Ascending aorta (tissue), 2 donors: ENCODE data around the gene ATP10D. TPM values are rescaled to one million over a fixed set of nuclear protein-coding genes. Genes with fewer than 3 reads are reported as not detected.

Experiments
- DNase-seq, 2 donors: peaks; one replicate each; pipeline ENCODE4 v3.0.0-alpha.2; 2019; ENCODE audit warnings: low spot score in 2 of 2
- H3K27ac ChIP-seq, 2 donors: fragments of 200-600 bp; sonication (generic); one replicate each; pipeline ENCODE4 v1.5.1; 2016 to 2017; ENCODE audit warnings: mild to moderate bottlenecking in 1 of 2
- H3K27me3 ChIP-seq: fragments of 200-600 bp; sonication (generic); one replicate; pipeline ENCODE4 v1.5.1; 2017
- H3K36me3 ChIP-seq, 2 donors: fragments of 200-600 bp; sonication (generic); one replicate each; pipeline ENCODE4 v1.5.1; 2016
- H3K4me1 ChIP-seq, 2 donors: fragments of 200-600 bp; sonication (generic); one replicate each; pipeline ENCODE4 v1.5.1; 2016 to 2017; ENCODE audit warnings: mild to moderate bottlenecking in 1 of 2
- H3K4me3 ChIP-seq, 2 donors: fragments of 200-600 bp; sonication (generic); one replicate each; pipeline ENCODE4 v1.5.1; 2016 to 2017; ENCODE audit warnings: mild to moderate bottlenecking in 1 of 2
- H3K9me3 ChIP-seq, 2 donors: fragments of 200-600 bp; sonication (generic); one replicate each; pipeline ENCODE4 v1.5.1; 2016
- intact Hi-C: fragments of 100-400 bp; cut with DNase I; formaldehyde crosslinking; loops from one replicate; pipeline ENCODE4 v1.15.1; 2023
- total RNA-seq: library from RNA; depleted of rRNA; stranded (reverse); fragments of >200 nt; gene quantifications from one replicate; pipeline ENCODE4 v1.1.0, GENCODE V29; 2016
- TF ChIP-seq, protein P1 (sequence below), 3 experiments: fragments of 200-600 bp in 2 of 3; fragments of 450-650 bp in 1 of 3; sonication (generic) in 2 of 3; IDR thresholded peaks; one replicate each; pipeline ENCODE4 v1.5.1; 2016 to 2019; ENCODE audit warnings: antibody characterized with exemption in 3 of 3, mild to moderate bottlenecking in 1 of 3, moderate library complexity in 1 of 3

The ATP10D gene
- total RNA-seq, 1 donor from 2014 or later: 22.1 TPM

DNA sequence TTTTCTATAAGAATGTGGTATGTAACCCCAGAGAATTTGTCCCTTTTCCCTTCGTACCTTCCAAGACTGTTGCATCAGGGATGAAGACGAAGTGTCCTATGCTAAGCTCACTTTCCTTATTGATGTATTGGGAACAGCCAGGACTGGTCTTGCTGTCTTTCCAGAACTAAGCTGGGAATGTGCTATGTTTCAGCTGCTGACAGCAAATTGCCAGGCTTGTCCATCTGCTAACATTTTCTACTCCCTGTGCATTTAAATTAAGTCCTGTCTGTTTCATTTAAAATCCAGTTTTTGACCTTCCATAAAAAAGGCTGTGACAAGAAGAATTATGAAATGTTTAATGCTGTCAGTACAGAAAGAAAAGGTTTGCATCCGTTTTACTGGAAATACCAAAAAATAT lies 87.9 kb downstream of the ATP10D start:
- Histone ChIP-seq H3K4me3 (no peak overlapping the region), H3K36me3 (peaks cover 53 to 74% of the 10 kb centered on the region in 2 donors), H3K27me3 (no peaks in the 10 kb centered on the region), H3K4me1 (peaks cover 7 to 11% of the 10 kb centered on the region in 2 donors), H3K27ac (no peak overlapping the region), H3K9me3 (no peaks in the 10 kb centered on the region)
- intact Hi-C loops: no loop called here
- no peak for DNase-seq
- TF ChIP-seq, protein P1, sequence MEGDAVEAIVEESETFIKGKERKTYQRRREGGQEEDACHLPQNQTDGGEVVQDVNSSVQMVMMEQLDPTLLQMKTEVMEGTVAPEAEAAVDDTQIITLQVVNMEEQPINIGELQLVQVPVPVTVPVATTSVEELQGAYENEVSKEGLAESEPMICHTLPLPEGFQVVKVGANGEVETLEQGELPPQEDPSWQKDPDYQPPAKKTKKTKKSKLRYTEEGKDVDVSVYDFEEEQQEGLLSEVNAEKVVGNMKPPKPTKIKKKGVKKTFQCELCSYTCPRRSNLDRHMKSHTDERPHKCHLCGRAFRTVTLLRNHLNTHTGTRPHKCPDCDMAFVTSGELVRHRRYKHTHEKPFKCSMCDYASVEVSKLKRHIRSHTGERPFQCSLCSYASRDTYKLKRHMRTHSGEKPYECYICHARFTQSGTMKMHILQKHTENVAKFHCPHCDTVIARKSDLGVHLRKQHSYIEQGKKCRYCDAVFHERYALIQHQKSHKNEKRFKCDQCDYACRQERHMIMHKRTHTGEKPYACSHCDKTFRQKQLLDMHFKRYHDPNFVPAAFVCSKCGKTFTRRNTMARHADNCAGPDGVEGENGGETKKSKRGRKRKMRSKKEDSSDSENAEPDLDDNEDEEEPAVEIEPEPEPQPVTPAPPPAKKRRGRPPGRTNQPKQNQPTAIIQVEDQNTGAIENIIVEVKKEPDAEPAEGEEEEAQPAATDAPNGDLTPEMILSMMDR (IDR thresholded peaks at IDR 0.05): no peak

DNA sequence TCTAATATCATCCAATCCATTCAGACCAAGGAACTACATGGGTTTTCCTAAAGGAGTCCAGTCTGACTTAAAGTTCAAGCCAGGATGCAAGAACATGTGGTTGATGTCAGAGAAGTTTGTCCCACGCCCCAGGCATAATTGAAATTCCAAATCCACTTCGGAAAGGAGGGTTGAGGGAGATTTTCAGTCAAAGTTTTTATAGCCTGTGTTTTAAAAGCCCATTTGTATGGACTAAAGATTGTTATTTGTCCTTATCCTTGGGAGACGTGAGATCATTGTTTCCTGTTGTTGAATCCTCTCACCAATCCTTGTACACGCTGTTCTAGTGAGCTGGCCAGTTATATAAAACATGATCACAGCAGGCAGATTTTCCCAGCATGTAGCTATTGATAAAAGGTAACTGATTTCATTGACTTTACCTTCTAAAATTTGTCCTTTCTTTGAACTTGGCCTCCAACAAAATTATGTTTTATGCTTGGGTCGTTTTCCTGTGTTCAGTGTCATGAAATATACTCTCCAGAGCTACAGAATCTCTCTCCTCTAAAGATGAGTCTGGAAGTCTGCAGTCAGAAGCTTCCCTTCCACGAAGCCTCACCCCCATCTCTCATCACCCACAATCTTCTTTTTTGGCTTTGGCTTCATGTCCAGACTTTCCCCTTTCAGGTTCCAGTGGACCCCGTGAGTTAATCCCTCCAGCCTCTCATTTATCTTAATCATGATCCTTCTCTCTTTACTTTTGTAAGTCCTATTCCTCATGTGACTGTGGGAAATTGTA lies 92.9 kb downstream of the ATP10D start:
- Histone ChIP-seq H3K36me3 (peaks cover 27 to 76% of the 10 kb centered on the region in 2 donors), H3K27ac (peak overlapping the region; percentile 83 to 89), H3K4me3 (no peak overlapping the region), H3K9me3 (no peaks in the 10 kb centered on the region), H3K27me3 (no peaks in the 10 kb centered on the region), H3K4me1 (peaks cover 7 to 21% of the 10 kb centered on the region in 2 donors)
- TF ChIP-seq, protein P1 (IDR thresholded peaks at IDR 0.05): no peak
- intact Hi-C loops: loop anchor here (5.0 kb wide), 1 partner anchor 116 kb away; the partner anchor contains the start of gene COMMD8
- DNase-seq: peak in 1 of 2 donors; percentile 70

DNA sequence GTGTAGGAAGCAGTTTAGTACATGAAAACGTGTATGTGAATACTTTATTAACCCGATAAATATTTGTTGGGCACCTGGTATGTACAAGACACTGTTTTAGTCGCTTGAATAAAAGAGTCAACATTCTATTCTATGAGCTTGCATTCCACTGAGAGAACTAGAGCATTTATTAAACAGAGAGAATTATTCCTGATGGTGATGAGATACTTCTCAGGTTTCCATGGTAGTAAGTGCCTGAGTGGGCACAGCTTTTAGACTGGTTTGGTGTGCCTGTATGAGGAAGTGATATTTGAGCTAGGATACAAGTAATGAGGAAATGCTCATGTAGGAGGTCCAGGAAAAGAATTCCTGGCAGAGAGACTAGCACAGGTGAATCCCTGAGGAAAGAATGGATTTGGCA lies 94.2 kb downstream of the ATP10D start:
- H3K36me3 ChIP-seq: peaks cover 29 to 77% of the 10 kb centered on the region in 2 donors
- peak overlapping the region; percentile 83 to 89 for H3K27ac ChIP-seq
- TF ChIP-seq, protein P1 (IDR thresholded peaks at IDR 0.05): no peak
- H3K4me3 ChIP-seq: no peak overlapping the region
- H3K4me1 ChIP-seq: peaks cover 7 to 21% of the 10 kb centered on the region in 2 donors
- no peaks in the 10 kb centered on the region for H3K27me3 ChIP-seq
- no peaks in the 10 kb centered on the region for H3K9me3 ChIP-seq
- no peak for DNase-seq
- intact Hi-C loops: loop anchor here (5.0 kb wide), 1 partner anchor 117 kb away; the partner anchor contains the start of gene COMMD8

DNA sequence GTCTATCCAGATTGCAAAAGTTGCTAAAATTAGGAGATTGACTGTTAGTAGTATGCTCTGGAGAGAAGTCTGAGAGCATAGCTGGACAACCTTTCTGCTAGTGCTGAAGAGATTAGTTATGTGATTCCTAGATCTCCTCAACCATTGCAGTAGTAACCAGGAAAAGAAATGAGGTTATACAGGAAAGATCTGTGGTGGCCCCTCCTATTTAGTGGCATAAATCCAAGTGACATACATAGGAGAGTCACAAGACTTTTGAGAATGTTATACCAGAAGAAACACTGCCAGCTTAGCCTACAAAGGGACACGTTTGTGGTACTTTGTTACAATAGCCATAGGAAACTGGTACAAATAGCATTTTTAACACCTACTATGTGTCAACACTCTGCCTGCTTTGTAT lies 105.2 kb downstream of the ATP10D start:
- intact Hi-C loops: no loop called here
- DNase-seq: no peak
- Histone ChIP-seq H3K36me3 (peaks cover 66 to 90% of the 10 kb centered on the region in 2 donors), H3K27me3 (no peaks in the 10 kb centered on the region), H3K4me1 (no peaks in the 10 kb centered on the region), H3K9me3 (peaks cover 0 to 12% of the 10 kb centered on the region in 2 donors), H3K27ac (peak overlapping the region in 1 of 2 donors; percentile 19), H3K4me3 (no peak overlapping the region)
- TF ChIP-seq, protein P1 (IDR thresholded peaks at IDR 0.05): no peak

DNA sequence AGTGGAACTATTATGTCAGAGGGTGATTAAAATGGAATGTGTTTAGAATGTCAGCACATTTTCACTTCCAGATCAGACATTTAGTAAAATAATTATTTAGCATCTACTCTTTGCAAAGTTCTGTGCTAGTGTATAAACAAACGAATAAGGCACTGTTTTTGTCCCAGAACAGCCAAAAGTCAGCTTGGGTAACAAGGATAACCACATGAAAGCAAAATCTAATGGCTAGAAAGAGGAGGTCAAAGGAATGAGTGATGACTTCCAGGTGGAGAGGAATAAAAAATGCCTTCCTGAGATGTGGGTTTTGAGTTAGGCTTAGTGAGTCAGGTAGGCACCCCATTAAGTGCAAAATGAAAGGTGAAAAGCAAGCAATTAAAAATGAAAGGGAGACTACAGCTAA lies 112.6 kb downstream of the ATP10D start:
- peaks cover 0 to 25% of the 10 kb centered on the region in 2 donors for H3K36me3 ChIP-seq
- no peaks in the 10 kb centered on the region for H3K9me3 ChIP-seq
- H3K4me1 ChIP-seq: no peaks in the 10 kb centered on the region
- intact Hi-C loops: no loop called here
- H3K27ac ChIP-seq: no peak overlapping the region
- TF ChIP-seq, protein P1 (IDR thresholded peaks at IDR 0.05): no peak
- no peaks in the 10 kb centered on the region for H3K27me3 ChIP-seq
- no peak overlapping the region for H3K4me3 ChIP-seq
- DNase-seq: no peak
